ENCODE measurements around the gene AP3M1.
"Not testable (repeated sequence)": the region's sequence is repeated elsewhere in the genome, so short reads cannot be mapped to it uniquely, and the experiment has no call there.

AP3M1 gene

GRCh38 chr10:74150204-74150989 is at the start of gene AP3M1:
TSS of gene AP3M1 (minus strand) at chr10:74150828. CDS start at chr10:74138379, 12,449 bp downstream.
- Histone ChIP-seq H3K9me3 (ENCODE audit: control insufficient read depth, insufficient read depth, low read depth, low read length) (no peaks in the 10 kb centered on the region), H3K36me3 (ENCODE audit: control insufficient read depth, insufficient read depth, low read length) (peaks cover 6% of the 10 kb centered on the region; the same call in 1 of the 2 replicates), H3K4me3 (ENCODE audit: low read depth, low read length) (peak within 1 kb of the TSS; percentile 86), H3K9ac (ENCODE audit: low read length) (peak within 1 kb of the TSS; percentile 99), H3K27ac (ENCODE audit: low read depth, low read length) (peak within 1 kb of the TSS; percentile 98), H3K4me1 (ENCODE audit: control insufficient read depth, insufficient read depth, low read length) (peaks cover 5% of the 10 kb centered on the region; the same call in 1 of the 2 replicates), H3K27me3 (ENCODE audit: control insufficient read depth, insufficient read depth, low read length) (no peaks in the 10 kb centered on the region)

GRCh38 chr10:74199315-74199714 is 48.7 kb upstream of the AP3M1 start:
- peaks cover 3% of the 10 kb centered on the region for H3K36me3 ChIP-seq (ENCODE audit: control insufficient read depth, insufficient read depth, low read length)
- H3K9me3 ChIP-seq (ENCODE audit: control insufficient read depth, insufficient read depth, low read depth, low read length) = no peaks in the 10 kb centered on the region
- H3K9ac ChIP-seq (ENCODE audit: low read length) = no peak overlapping the region
- no peak overlapping the region for H3K4me3 ChIP-seq (ENCODE audit: low read depth, low read length)
- no peak overlapping the region for H3K27ac ChIP-seq (ENCODE audit: low read depth, low read length)
- no peaks in the 10 kb centered on the region for H3K4me1 ChIP-seq (ENCODE audit: control insufficient read depth, insufficient read depth, low read length)
- no peaks in the 10 kb centered on the region for H3K27me3 ChIP-seq (ENCODE audit: control insufficient read depth, insufficient read depth, low read length)

- Histone ChIP-seq H3K4me1 (ENCODE audit: control insufficient read depth, insufficient read depth, low read length) (peaks cover 13% of the 10 kb centered on the region), H3K9ac (ENCODE audit: low read length) (no peak overlapping the region), H3K27me3 (ENCODE audit: control insufficient read depth, insufficient read depth, low read length) (no peaks in the 10 kb centered on the region), H3K27ac (ENCODE audit: low read depth, low read length) (no peak overlapping the region), H3K36me3 (ENCODE audit: control insufficient read depth, insufficient read depth, low read length) (no peaks in the 10 kb centered on the region), H3K4me3 (ENCODE audit: low read depth, low read length) (no peak overlapping the region), H3K9me3 (ENCODE audit: control insufficient read depth, insufficient read depth, low read depth, low read length) (no peaks in the 10 kb centered on the region)
These were observed 44.4 kb upstream of the AP3M1 start for GRCh38 chr10:74194999-74195398.

GRCh38 chr10:74194545-74194944 is 43.9 kb upstream of the AP3M1 start:
- Histone ChIP-seq H3K4me1 (ENCODE audit: control insufficient read depth, insufficient read depth, low read length) (peaks cover 16% of the 10 kb centered on the region), H3K4me3 (ENCODE audit: low read depth, low read length) (no peak overlapping the region), H3K9me3 (ENCODE audit: control insufficient read depth, insufficient read depth, low read depth, low read length) (no peaks in the 10 kb centered on the region), H3K36me3 (ENCODE audit: control insufficient read depth, insufficient read depth, low read length) (no peaks in the 10 kb centered on the region), H3K27ac (ENCODE audit: low read depth, low read length) (no peak overlapping the region), H3K27me3 (ENCODE audit: control insufficient read depth, insufficient read depth, low read length) (no peaks in the 10 kb centered on the region), H3K9ac (ENCODE audit: low read length) (no peak overlapping the region)

- Histone ChIP-seq H3K4me1 (ENCODE audit: control insufficient read depth, insufficient read depth, low read length) (peaks cover 16% of the 10 kb centered on the region), H3K27ac (ENCODE audit: low read depth, low read length) (no peak overlapping the region), H3K27me3 (ENCODE audit: control insufficient read depth, insufficient read depth, low read length) (no peaks in the 10 kb centered on the region), H3K9ac (ENCODE audit: low read length) (no peak overlapping the region), H3K36me3 (ENCODE audit: control insufficient read depth, insufficient read depth, low read length) (no peaks in the 10 kb centered on the region), H3K4me3 (ENCODE audit: low read depth, low read length) (no peak overlapping the region), H3K9me3 (ENCODE audit: control insufficient read depth, insufficient read depth, low read depth, low read length) (no peaks in the 10 kb centered on the region)
These were observed 39.9 kb upstream of the AP3M1 start for GRCh38 chr10:74190494-74190893.

- no peaks in the 10 kb centered on the region for H3K27me3 ChIP-seq (ENCODE audit: control insufficient read depth, insufficient read depth, low read length)
- no peak overlapping the region for H3K4me3 ChIP-seq (ENCODE audit: low read depth, low read length)
- H3K27ac ChIP-seq (ENCODE audit: low read depth, low read length) = no peak overlapping the region
- H3K9me3 ChIP-seq (ENCODE audit: control insufficient read depth, insufficient read depth, low read depth, low read length) = no peaks in the 10 kb centered on the region
- peaks cover 16% of the 10 kb centered on the region for H3K4me1 ChIP-seq (ENCODE audit: control insufficient read depth, insufficient read depth, low read length)
- H3K36me3 ChIP-seq (ENCODE audit: control insufficient read depth, insufficient read depth, low read length) = no peaks in the 10 kb centered on the region
- H3K9ac ChIP-seq (ENCODE audit: low read length) = no peak overlapping the region
These were observed 39.4 kb upstream of the AP3M1 start for GRCh38 chr10:74189999-74190421.

GRCh38 chr10:74188617-74189016 is 38.0 kb upstream of the AP3M1 start:
- not testable (repeated sequence) for H3K9ac ChIP-seq (ENCODE audit: low read length); H3K36me3 ChIP-seq (ENCODE audit: control insufficient read depth, insufficient read depth, low read length); H3K9me3 ChIP-seq (ENCODE audit: control insufficient read depth, insufficient read depth, low read depth, low read length); H3K4me3 ChIP-seq (ENCODE audit: low read depth, low read length); H3K27ac ChIP-seq (ENCODE audit: low read depth, low read length); H3K27me3 ChIP-seq (ENCODE audit: control insufficient read depth, insufficient read depth, low read length)
- peaks cover 13% of the 10 kb centered on the region for H3K4me1 ChIP-seq (ENCODE audit: control insufficient read depth, insufficient read depth, low read length)

- no peak overlapping the region for H3K9ac ChIP-seq (ENCODE audit: low read length)
- no peaks in the 10 kb centered on the region for H3K27me3 ChIP-seq (ENCODE audit: control insufficient read depth, insufficient read depth, low read length)
- H3K4me3 ChIP-seq (ENCODE audit: low read depth, low read length) = no peak overlapping the region
- H3K4me1 ChIP-seq (ENCODE audit: control insufficient read depth, insufficient read depth, low read length) = peaks cover 10% of the 10 kb centered on the region
- H3K27ac ChIP-seq (ENCODE audit: low read depth, low read length) = no peak overlapping the region
- no peaks in the 10 kb centered on the region for H3K36me3 ChIP-seq (ENCODE audit: control insufficient read depth, insufficient read depth, low read length)
- no peaks in the 10 kb centered on the region for H3K9me3 ChIP-seq (ENCODE audit: control insufficient read depth, insufficient read depth, low read depth, low read length)
These were observed 36.6 kb upstream of the AP3M1 start for GRCh38 chr10:74187237-74187636.

- H3K9ac ChIP-seq (ENCODE audit: low read length) = no peak overlapping the region
- peaks cover 12% of the 10 kb centered on the region for H3K4me1 ChIP-seq (ENCODE audit: control insufficient read depth, insufficient read depth, low read length)
- H3K4me3 ChIP-seq (ENCODE audit: low read depth, low read length) = no peak overlapping the region
- no peaks in the 10 kb centered on the region for H3K9me3 ChIP-seq (ENCODE audit: control insufficient read depth, insufficient read depth, low read depth, low read length)
- H3K27me3 ChIP-seq (ENCODE audit: control insufficient read depth, insufficient read depth, low read length) = no peaks in the 10 kb centered on the region
- H3K27ac ChIP-seq (ENCODE audit: low read depth, low read length) = no peak overlapping the region
- H3K36me3 ChIP-seq (ENCODE audit: control insufficient read depth, insufficient read depth, low read length) = no peaks in the 10 kb centered on the region
These were observed 36.0 kb upstream of the AP3M1 start for GRCh38 chr10:74186678-74187077.

- Histone ChIP-seq H3K4me3 (ENCODE audit: low read depth, low read length) (no peak overlapping the region), H3K4me1 (ENCODE audit: control insufficient read depth, insufficient read depth, low read length) (peaks cover 24% of the 10 kb centered on the region), H3K27me3 (ENCODE audit: control insufficient read depth, insufficient read depth, low read length) (no peaks in the 10 kb centered on the region), H3K9ac (ENCODE audit: low read length) (no peak overlapping the region), H3K36me3 (ENCODE audit: control insufficient read depth, insufficient read depth, low read length) (no peaks in the 10 kb centered on the region), H3K27ac (ENCODE audit: low read depth, low read length) (no peak overlapping the region), H3K9me3 (ENCODE audit: control insufficient read depth, insufficient read depth, low read depth, low read length) (no peaks in the 10 kb centered on the region)
These were observed 28.6 kb upstream of the AP3M1 start for GRCh38 chr10:74179111-74179710.

GRCh38 chr10:74178042-74178791 is 27.6 kb upstream of the AP3M1 start:
- H3K27ac ChIP-seq (ENCODE audit: low read depth, low read length) = no peak overlapping the region
- no peak overlapping the region for H3K4me3 ChIP-seq (ENCODE audit: low read depth, low read length)
- no peaks in the 10 kb centered on the region for H3K9me3 ChIP-seq (ENCODE audit: control insufficient read depth, insufficient read depth, low read depth, low read length)

More at GRCh38 chr10:74178042-74178791, 27.6 kb upstream of the AP3M1 start:
- peaks cover 24% of the 10 kb centered on the region for H3K4me1 ChIP-seq (ENCODE audit: control insufficient read depth, insufficient read depth, low read length)
- H3K36me3 ChIP-seq (ENCODE audit: control insufficient read depth, insufficient read depth, low read length) = no peaks in the 10 kb centered on the region
- H3K9ac ChIP-seq (ENCODE audit: low read length) = no peak overlapping the region
- H3K27me3 ChIP-seq (ENCODE audit: control insufficient read depth, insufficient read depth, low read length) = no peaks in the 10 kb centered on the region
